Endodermal cell (in vitro differentiated cells): ENCODE results near the gene WWP2. TPM values are rescaled to one million over a fixed set of nuclear protein-coding genes. Genes with fewer than 3 reads are reported as not detected.
"Not testable (repeated sequence)": the region's sequence is repeated elsewhere in the genome, so short reads cannot be mapped to it uniquely, and the experiment has no call there.

Source experiments
- DNase-seq: peaks from one replicate; pipeline ENCODE4 v3.0.0-alpha.2; 2017
- H3K27ac ChIP-seq: 2 replicates; pipeline ENCODE4 v1.5.1; 2013; ENCODE audit warnings: mild to moderate bottlenecking, low read depth, low read length, moderate library complexity
- H3K27me3 ChIP-seq: 2 replicates; pipeline ENCODE4 v1.6.1; 2013; ENCODE audit warnings: mild to moderate bottlenecking, low read length, moderate library complexity; ENCODE audit not compliant: insufficient read depth, control insufficient read depth, poor library complexity, severe bottlenecking
- H3K36me3 ChIP-seq: 2 replicates; pipeline ENCODE4 v1.7.0; 2013; ENCODE audit warnings: mild to moderate bottlenecking, low read length, moderate library complexity; ENCODE audit not compliant: control insufficient read depth, insufficient read depth
- H3K4me1 ChIP-seq: one replicate; pipeline ENCODE4 v1.7.0; 2013; ENCODE audit warnings: low read length; ENCODE audit not compliant: control insufficient read depth, insufficient read depth
- H3K4me3 ChIP-seq: 2 replicates; pipeline ENCODE4 v1.5.1; 2013; ENCODE audit warnings: mild to moderate bottlenecking, low read length, moderate library complexity
- H3K9ac ChIP-seq: 2 replicates; pipeline ENCODE4 v1.6.1; 2013; ENCODE audit warnings: mild to moderate bottlenecking, low read length, moderate library complexity; ENCODE audit not compliant: poor library complexity, severe bottlenecking; ENCODE audit errors: extremely low read depth
- H3K9me3 ChIP-seq: 2 replicates; pipeline ENCODE4 v1.6.1; 2013; ENCODE audit warnings: mild to moderate bottlenecking, low read length, moderate library complexity; ENCODE audit not compliant: control insufficient read depth
- H3K27ac Mint-ChIP-seq: 2 replicates; pipeline ENCODE4 v1.8.0; 2020; ENCODE audit warnings: mixed read lengths
- H3K27me3 Mint-ChIP-seq: 2 replicates; pipeline ENCODE4 v1.8.0; 2021; ENCODE audit warnings: mild to moderate bottlenecking, mixed read lengths; ENCODE audit not compliant: insufficient read depth
- H3K36me3 Mint-ChIP-seq: 2 replicates; pipeline ENCODE4 v1.8.0; 2020; ENCODE audit warnings: low read depth, mixed read lengths
- H3K4me1 Mint-ChIP-seq: 2 replicates; pipeline ENCODE4 v1.8.0; 2020; ENCODE audit warnings: mixed read lengths
- H3K4me3 Mint-ChIP-seq: 2 replicates; pipeline ENCODE4 v1.8.0; 2020; ENCODE audit warnings: mild to moderate bottlenecking, moderate library complexity, mixed read lengths
- H3K9me3 Mint-ChIP-seq: 2 replicates; pipeline ENCODE4 v1.8.0; 2020; ENCODE audit warnings: mild to moderate bottlenecking, mixed read lengths
- CTCF ChIP-seq: fragments of 200-600 bp; sonication (generic); conservative IDR thresholded peaks from 2 replicates; pipeline ENCODE4 v1.5.0; 2021; ENCODE audit warnings: antibody characterized with exemption, mild to moderate bottlenecking
- WGBS, 2 experiments: methylation state at CpG; one replicate each; pipeline versions ENCODE4 v1.1.5 to v1.1.7; 2013; ENCODE audit warnings: missing lambda C conversion rate in 2 of 2, mixed read lengths in 1 of 2; ENCODE audit not compliant: insufficient coverage in 1 of 2, insufficient read length in 1 of 2; 5-methylcytosine and 5-hydroxymethylcytosine counted together
- total RNA-seq, 2 donors: library from RNA; stranded (reverse); fragmentation: NEBNext Ultra II Directional in 1 of 2; extraction: Animal tissue kit (Norgen Biotek cat#: 25700) in 1 of 2; gene quantifications; 2 replicates in 1 of 2; 3 replicates in 1 of 2; pipeline ENCODE4 v1.2.1, GENCODE V29; 2021

WWP2 gene
- total RNA-seq, 2 donors from 2014 or later, result 42.3 to 50.0 TPM

- Histone ChIP-seq H3K27ac (peak overlapping the region; percentile 44), H3K36me3 (peaks cover 15% of the 10 kb centered on the region), H3K9me3 (no peaks in the 10 kb centered on the region), H3K4me3 (no peak overlapping the region), H3K4me1 (no peaks in the 10 kb centered on the region), H3K9ac (no peak overlapping the region), H3K27me3 (no peaks in the 10 kb centered on the region)
- peak overlapping the region; percentile 18 for H3K27ac Mint-ChIP-seq
- H3K9me3 Mint-ChIP-seq, result no peaks in the 10 kb centered on the region
- H3K4me3 Mint-ChIP-seq, result no peak overlapping the region
- DNase-seq, result no peak
- TF ChIP-seq CTCF, result no peak
- 93 to 95% methylated on average over 22 to 28 of the region's 28 CpGs for WGBS, 2 experiments
- H3K27me3 Mint-ChIP-seq, result no peaks in the 10 kb centered on the region
- H3K36me3 Mint-ChIP-seq, result peaks cover 28% of the 10 kb centered on the region
- H3K4me1 Mint-ChIP-seq, result no peaks in the 10 kb centered on the region
Measured at GRCh38 chr16:69941251-69942098, 179.3 kb downstream of the WWP2 start.

GRCh38 chr16:69942099-69942491 is 180.0 kb downstream of the WWP2 start:
- Histone ChIP-seq H3K9ac (no peak overlapping the region), H3K27me3 (no peaks in the 10 kb centered on the region), H3K27ac (peak overlapping the region; percentile 44), H3K36me3 (peaks cover 13% of the 10 kb centered on the region), H3K9me3 (no peaks in the 10 kb centered on the region), H3K4me3 (no peak overlapping the region), H3K4me1 (no peaks in the 10 kb centered on the region)
- TF ChIP-seq CTCF, result no peak
- no peaks in the 10 kb centered on the region for H3K4me1 Mint-ChIP-seq
- H3K27ac Mint-ChIP-seq, result peak overlapping the region; percentile 18
- H3K36me3 Mint-ChIP-seq, result peaks cover 24% of the 10 kb centered on the region
- H3K4me3 Mint-ChIP-seq, result no peak overlapping the region
- no peaks in the 10 kb centered on the region for H3K27me3 Mint-ChIP-seq
- 87 to 94% methylated on average over 11 of the region's 11 CpGs for WGBS, 2 experiments
- no peaks in the 10 kb centered on the region for H3K9me3 Mint-ChIP-seq
- DNase-seq, result no peak

GRCh38 chr16:69942627-69943170 is 180.6 kb downstream of the WWP2 start:
- Mint-ChIP-seq H3K9me3 (no peaks in the 10 kb centered on the region), H3K4me1 (no peaks in the 10 kb centered on the region), H3K4me3 (no peak overlapping the region), H3K27ac (peak overlapping the region; percentile 74), H3K27me3 (no peaks in the 10 kb centered on the region), H3K36me3 (peaks cover 18% of the 10 kb centered on the region)
- Histone ChIP-seq H3K27me3 (no peaks in the 10 kb centered on the region), H3K36me3 (peaks cover 8% of the 10 kb centered on the region), H3K9ac (no peak overlapping the region), H3K27ac (no peak overlapping the region), H3K4me1 (no peaks in the 10 kb centered on the region), H3K4me3 (no peak overlapping the region), H3K9me3 (no peaks in the 10 kb centered on the region)
- DNase-seq, result no peak
- TF ChIP-seq CTCF, result no peak
- 87 to 98% methylated on average over 7 to 8 of the region's 8 CpGs for WGBS, 2 experiments

- not testable (repeated sequence) for H3K27me3 Mint-ChIP-seq
- DNase-seq, result peak; percentile 70
Measured at GRCh38 chr16:69943241-69944036, 181.3 kb downstream of the WWP2 start.

More at GRCh38 chr16:69943241-69944036, 181.3 kb downstream of the WWP2 start:
- not testable (repeated sequence) for H3K27me3 ChIP-seq, H3K4me3 Mint-ChIP-seq, H3K36me3 ChIP-seq, H3K9me3 ChIP-seq, H3K4me3 ChIP-seq, H3K4me1 ChIP-seq, H3K9me3 Mint-ChIP-seq, H3K4me1 Mint-ChIP-seq, H3K9ac ChIP-seq
- H3K27ac Mint-ChIP-seq, result peak overlapping the region; percentile 74
- H3K36me3 Mint-ChIP-seq, result peaks cover 17% of the 10 kb centered on the region
- WGBS, 2 experiments, result 80 to 90% methylated on average over 4 to 13 of the region's 21 CpGs
- peak overlapping the region; percentile 66 for H3K27ac ChIP-seq
